ENCODE data around the gene RER1.
A peak's percentile ranks its signal among the peaks of the same experiment; 100 is the strongest.
"Not testable (repeated sequence)": the region's sequence is repeated elsewhere in the genome, so short reads cannot be mapped to it uniquely, and the experiment has no call there.

RER1 gene

DNA sequence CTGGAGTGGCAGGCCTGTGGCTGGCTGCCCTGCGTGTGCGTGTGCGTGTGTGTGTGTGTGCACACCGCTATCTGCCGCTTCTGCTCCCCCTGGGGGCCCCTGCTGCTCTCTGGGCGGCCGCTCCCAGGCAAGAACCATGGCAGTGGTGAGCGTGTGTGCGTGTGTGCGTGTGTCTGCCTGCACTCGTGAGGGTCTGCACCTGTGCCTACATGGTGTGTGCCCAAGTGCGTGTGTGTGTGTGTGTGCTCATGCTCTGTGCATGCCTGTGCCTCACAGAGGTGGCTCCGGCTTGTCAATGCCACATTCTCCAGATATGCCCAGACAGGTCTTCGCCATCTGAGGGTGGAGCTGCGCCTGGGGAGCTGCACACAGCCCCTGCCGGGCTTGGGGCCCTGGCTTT, 39.5 kb downstream of the RER1 start:
- DNase-seq: no peak

GRCh38 chr1:2431518-2431917, 39.9 kb downstream of the RER1 start:
- DNase-seq: no peak

DNA sequence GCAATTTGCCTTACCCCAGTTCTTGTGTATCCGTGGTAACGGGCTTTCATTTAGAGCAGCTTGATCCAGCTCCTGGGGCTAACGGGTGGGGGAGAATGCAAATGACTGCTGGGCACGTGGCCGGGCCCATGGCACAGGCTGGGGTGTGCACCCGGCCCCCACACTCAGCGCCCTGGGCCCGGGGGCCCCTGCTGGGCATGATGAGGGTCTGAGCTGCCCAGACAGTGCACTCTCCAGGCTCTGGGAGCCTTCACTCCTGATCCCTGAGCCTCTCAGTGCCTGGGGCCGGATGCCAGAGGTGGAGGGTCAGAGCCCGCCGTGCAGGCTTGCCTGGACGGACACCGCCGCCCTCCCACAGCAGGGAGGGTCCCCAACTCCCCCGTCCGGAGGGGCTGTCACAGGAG, 40.8 kb downstream of the RER1 start:
- no peak for DNase-seq

- no peak for DNase-seq
Measured at GRCh38 chr1:2433196-2433595, 41.6 kb downstream of the RER1 start.

DNA sequence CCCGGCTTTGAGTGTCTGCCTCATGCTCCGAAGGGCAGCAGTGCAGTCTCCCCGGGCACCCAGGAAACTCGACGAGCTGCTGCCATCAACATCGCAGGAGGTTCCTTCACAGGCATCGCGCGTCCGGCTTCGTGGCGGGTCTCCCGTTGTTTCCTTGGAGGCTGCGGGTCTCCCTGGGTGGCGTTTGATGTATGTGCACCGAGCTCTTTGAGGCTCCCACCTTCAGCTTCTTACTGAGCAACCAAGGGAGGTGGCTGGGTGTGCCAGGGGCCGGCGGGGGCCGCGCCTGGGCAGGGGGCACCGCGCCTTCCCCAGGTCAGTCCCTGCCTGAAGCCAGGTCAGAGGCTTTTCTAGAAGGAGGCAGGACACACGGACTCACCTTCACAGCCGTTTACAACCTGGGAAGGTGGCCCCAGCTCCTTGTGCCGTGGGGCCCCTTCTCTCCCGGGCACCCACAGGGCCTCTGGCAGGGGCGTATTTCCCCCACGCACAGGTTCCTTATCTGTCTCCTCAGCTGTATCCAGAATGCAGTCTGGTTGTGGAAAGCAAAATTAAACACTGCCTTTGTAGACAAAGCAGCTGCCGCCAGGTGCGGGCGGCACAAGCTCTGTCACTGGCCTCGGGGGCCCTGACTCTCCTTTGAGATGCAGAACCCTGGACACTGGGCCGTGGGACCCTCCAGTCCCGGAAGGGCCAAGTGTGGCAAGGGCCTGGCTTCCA, 42.5 kb downstream of the RER1 start:
- DNase-seq: no peak

DNA sequence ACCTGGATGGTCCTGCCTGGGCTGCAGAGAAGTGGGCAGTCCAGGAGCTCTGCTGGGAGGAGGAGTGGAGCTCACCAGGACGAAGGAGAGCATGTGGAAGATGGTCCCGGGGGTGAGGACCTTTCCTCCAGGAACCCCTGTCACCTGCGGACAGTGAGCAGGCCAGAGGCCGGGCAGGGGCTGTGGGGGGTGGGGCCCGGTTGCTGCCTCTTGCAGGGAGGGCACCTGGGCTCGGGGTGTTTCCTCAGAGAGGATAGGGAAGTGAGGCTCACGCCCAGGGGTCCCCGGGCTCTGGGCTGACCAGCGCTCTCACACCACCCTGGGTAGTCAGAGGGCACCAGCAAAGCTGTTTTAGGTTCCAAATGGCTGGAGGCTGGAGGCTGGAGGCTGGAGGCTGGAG, 43.5 kb downstream of the RER1 start:
- DNase-seq: no peak

DNA sequence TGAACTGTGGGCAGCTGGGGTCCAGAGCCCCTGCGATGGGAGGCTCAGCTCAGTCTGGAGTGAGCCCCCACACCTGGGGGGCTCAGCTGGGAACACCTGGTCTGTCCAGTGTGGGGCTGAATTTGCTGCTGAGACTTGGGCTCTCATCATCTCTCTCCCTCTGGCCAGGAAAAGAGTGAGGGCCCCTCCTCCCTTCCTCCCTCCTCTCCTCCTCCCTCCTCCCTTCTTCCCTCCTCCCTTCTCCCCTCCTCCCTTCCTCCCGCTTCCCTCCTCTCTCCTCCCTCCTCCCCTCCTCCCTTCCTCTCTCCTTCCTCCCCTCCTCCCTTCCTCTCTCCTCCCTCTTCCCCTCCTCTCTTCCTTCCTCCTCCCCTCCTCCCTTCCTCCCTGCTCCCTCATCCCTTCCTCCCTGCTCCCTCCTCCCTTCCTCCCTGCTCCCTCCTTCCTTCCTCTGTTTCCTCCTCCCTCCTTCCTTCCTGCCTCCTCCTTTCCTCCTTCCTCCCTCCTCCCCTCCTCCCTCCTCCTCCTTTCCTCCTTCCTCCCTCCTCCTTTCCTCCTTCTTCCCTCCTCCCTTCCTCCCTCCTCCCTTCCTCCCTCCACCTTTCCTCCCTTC, 44.2 kb downstream of the RER1 start:
- no peak for DNase-seq

- no peak for DNase-seq
Measured at GRCh38 chr1:2436876-2437275, 45.2 kb downstream of the RER1 start.

- DNase-seq: no peak
Measured at GRCh38 chr1:2437617-2438016, 46.0 kb downstream of the RER1 start.

- no peak for DNase-seq
Measured at GRCh38 chr1:2438038-2438437, 46.4 kb downstream of the RER1 start.

- DNase-seq: no peak
Measured at GRCh38 chr1:2438641-2439040, 47.0 kb downstream of the RER1 start.

DNA sequence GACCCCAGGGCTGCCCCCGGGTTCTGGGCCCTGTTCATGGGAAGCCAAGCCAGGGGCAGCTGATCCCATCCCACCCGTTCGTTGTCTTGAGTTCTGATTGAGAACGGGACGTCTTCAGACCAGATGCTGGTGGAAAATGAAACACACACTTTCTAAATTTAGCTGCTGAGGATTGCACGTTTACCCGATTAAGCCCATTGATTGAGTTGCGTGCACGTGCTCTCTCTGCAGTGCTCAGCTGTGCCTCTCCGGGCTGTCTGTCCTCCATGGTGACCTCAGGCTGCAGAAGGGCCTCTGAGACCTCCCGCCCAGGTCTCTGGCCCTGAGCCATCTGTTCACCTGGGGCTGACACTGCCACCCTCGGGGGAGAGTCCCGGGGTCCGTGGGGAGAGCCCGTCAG, 47.7 kb downstream of the RER1 start:
- no peak for DNase-seq

GRCh38 chr1:2440346-2440745, 48.7 kb downstream of the RER1 start:
- not testable (repeated sequence) for DNase-seq

DNA sequence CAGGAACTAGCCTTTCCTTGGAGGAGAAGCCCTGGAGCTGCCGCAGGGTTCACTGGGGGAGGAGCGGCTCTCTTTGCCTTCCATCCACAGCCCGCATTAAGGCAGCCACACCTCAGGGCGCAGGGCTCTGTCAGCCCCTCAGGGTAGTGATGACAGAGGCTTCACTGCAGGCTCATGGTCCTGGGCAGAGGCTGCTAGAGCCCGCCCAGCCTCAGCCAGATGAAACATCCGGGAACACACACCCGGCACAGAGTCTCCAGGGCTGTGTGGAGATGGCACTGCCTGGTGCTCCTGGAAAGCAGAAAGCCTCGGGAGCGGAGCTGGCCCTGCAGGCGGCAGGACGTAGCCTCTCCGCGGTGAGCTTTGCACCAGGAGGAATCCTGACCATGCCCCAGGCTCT, 50.1 kb downstream of the RER1 start:
- DNase-seq: no peak

DNA sequence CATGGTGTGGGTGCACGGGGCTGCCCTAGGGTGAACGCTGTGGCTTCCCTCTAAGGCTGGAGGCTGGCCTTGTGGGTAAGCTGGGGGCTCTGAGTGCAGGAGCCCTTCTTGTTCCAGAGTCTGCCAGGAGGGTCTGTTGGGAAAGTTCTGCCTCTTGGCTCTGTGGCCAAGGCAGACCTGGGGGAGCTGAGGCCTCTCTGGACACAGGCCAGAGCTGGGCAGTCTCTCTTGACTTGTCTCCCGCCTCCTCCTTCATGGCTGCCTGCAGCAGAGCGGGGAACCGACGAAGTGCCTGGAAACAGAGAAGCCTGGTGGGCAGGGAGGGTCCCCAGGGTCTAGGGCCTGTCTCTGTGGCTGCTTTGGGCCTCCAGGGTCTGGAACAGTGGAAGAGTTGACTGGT, 51.0 kb downstream of the RER1 start:
- DNase-seq: no peak

- peak; percentile 44 for DNase-seq
Measured at GRCh38 chr1:2443277-2444137, 51.9 kb downstream of the RER1 start.

DNA sequence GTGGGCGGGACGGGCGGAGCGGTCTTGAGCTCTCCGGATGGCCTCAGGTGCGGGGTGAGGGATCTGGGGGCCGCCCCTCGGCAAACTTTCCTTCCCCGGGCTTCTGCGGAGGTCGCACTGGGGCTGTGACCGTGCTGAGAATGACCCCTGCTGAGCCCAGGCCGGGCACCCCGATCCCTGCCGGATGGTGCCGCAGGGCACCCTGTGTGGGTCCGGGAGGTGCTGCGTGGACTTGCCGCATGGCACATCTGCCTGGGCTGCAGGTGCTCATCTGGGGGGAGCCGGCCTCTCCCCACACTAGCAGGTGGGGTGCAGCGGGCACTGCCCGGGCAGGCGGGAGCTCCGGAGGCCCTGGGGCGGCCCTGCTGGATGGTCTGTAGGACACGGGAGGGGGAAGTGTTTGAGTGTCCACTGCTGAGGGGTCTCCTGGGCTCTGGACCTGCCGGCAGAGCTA, 52.5 kb downstream of the RER1 start:
- DNase-seq: no peak

- no peak for DNase-seq
Measured at GRCh38 chr1:2445162-2445822, 53.7 kb downstream of the RER1 start.

DNA sequence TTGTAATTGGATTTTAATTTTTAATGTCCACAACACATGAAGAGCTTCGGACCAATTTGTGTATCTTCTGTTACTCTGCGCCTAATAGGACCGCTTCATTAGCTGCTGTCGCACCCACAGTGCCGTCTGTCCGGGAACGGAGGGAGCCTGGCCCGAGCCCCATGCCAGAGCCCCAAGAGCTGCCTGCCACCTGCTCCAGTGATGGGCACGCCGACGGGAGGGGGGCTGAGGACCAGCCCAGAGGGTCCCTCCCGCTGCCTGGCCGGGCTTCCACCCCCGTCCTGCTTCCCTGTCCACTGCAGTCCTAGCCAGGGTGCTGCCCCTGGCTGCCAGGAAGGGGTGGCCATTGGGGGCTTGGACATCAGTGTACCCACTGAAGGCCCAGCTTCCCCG, 54.2 kb downstream of the RER1 start:
- DNase-seq: no peak

- no peak for DNase-seq
Measured at GRCh38 chr1:2446394-2446793, 54.8 kb downstream of the RER1 start.

DNA sequence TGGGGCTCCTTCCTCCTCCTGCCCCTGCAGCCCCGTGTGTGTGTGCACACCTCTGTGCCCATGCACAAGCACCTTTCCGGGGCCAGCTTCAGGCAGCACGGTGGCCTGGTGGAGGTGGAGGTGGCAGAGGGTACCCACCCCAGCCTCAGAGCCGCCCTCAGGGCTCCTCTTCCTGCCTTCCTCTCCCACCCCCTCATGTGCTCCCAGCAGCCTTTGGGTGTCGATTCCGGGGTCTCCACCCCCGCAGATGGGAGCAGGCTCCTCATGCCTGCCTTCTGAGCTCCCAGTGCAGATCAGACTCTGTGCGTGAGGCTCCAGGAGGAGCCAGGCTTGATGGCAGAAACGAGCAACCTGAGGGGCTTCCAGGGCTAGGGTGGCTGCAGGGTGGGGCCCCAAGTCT, 55.2 kb downstream of the RER1 start:
- no peak for DNase-seq

GRCh38 chr1:2447276-2448097, 55.8 kb downstream of the RER1 start:
- DNase-seq: no peak

GRCh38 chr1:2448098-2448445, 56.4 kb downstream of the RER1 start:
- DNase-seq: no peak
